HG03442 (cell line): ENCODE data around the gene CCDC88A.

Experiments
- ATAC-seq: cut with Tn5 transposase; IDR thresholded peaks from one replicate; pipeline ENCODE4 v1.9.1; 2021; ENCODE audit warnings: mild to moderate bottlenecking, moderate library complexity; ENCODE audit not compliant: unreplicated experiment

The CCDC88A gene

DNA sequence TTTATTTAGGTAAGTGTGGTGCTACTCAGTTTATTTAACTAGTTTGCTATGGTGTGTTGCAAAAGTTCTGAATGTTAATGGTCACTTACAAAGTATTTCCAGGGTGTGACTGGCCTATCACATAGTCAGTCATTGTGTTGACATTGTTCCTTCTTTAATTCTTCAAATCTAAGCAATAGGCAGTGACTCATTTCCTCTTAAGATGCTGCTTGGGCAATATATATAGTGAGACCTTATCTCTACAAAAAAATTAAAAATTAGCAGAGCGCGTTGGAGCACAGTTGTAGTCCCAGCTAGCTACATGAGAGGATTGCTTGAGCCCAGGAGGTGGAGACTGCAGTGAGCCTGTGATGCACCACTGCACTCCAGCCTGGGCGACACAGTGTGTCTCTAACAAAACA, 5.8 kb upstream of the CCDC88A start:
- no peak for ATAC-seq

DNA sequence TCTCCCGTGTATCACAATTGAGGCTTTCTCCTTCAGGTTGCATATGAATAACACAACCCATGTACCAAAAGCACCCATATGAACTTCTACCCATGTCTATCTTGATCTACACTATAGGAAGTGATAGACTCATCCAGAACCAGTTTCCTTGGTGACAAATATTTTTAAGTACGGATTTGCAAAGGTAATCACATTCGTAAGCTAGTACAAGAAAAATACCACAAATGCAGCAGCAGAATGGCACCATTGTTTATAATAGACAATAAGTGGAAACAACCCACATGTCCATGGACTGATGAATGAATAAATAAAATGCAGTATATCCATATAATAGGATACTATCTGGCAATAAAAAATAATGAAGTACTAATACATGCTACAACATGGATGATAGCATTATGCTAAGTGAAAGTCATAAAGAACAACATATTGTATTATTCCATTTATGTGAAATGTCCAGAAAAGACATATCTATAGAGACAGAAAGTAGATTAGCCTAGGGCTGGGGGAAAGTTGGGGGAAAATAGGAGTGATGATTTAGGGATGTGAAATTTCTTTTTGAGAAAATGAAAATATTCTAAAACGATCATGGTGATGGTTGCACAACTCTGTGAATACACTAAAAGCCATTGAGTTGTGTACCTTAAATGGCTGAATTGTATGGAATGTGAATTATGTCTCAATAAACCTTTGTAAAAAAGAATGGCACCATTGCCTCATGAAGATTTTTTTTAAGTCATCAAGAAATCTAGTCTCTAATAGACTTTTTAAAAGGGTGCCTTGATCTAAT, 3.4 kb upstream of the CCDC88A start:
- no peak for ATAC-seq

DNA sequence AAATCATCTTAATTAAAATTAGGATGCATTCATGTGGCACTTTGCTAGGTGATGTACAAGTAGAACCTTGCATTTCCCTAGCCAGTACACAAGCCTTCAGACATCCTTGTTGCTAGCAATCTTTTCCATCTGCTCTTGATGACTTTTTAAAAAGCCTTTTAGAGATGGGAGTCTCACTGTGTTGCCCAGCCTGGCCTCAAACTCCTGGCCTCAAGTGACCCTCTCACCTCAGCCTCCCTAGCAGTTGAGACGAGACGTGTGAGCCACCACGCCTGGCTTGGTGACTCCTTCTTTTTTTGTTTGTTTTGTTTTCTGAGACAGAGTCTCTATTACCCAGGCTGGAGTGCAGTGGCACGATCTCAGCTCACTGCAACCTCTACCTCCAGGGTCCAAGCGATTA, 1.7 kb upstream of the CCDC88A start:
- no peak for ATAC-seq

DNA sequence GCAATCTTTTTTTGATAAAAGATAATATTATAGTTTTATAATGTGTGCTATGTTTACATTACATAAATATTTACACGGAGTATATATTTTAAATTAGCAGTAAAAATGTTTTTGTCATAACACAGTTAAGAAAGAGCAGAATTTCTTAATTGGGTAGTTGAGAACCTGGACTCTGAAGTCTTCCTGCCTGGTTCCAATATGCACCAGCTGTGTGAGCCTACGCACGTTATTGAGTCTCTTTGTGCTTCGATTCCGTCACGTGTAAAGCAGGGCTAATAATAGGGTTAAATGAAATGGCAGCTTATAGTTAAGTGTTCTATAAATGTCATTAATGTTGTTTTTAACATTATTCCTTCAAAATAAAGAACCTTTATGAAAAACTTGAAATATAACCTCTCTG, 1.2 kb upstream of the CCDC88A start:
- ATAC-seq = no peak

DNA sequence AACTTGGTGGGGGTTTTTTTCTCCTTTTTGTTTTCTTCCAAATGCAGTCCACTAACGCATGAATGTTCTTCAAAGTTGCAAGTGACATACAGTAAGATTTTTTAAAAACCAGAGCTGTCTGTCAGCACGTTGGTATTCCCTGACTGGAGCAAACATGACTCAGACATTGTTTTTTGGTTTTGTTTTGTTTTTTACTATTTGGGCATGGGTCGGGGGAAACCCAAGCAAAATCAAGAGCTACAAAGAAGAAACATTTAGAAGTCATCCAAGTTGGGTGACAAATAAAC, 726 bp upstream of the CCDC88A start:
- ATAC-seq = no peak

DNA sequence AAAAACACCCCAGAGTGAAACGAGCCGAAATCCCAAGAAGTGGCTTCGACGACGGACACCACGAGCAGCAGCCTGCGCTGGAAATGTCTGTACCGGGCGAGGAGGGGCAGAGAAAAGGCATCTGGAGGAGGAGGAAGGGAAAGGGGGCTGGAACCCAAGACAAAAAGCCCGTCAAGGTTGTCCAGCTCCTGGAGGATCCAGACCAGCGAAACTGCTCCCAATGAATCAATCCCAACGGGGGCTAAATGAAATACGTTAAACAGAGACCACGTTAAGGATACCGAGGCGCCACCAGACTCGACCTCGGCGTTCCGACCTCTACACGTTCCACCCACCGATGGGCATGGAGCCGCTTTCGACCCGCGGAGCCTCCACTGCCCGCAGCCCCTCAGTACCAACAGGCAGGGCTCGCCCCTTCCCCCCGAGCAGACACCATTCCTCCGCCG, 400 bp downstream of the CCDC88A start:
- ATAC-seq = no peak

DNA sequence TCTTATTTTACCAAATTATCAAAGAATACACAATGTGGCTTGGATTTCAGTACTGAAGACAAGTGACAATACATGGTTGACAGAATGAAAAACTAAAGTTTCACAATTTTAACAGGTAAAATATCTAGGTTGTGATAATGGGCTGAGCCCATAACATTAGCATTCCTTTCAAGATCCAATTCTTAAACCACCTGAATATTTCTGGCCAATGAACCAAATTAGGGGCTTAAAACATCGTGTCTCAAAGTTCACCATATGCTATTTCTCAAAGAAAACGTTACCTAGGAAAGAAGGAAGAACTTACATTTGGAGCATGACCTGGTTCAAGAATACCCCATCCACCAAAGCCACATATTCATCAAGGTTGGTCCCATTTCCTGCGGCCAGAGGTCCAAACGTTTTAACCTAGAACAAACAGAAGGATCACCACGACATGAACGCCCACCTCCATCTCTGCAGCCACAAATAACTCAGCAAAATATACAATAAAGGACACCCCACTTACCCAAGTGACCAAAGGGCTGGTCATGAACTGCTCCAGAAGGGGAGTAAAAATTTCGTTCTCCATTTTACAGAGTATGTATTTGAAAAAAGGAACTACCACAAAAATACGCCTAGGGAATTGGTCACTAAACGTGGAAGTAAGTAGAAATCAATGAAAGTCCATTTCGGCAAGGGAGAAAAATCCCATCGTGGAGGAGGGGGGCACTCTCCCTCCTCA, 984 bp downstream of the CCDC88A start:
- ATAC-seq = no peak

DNA sequence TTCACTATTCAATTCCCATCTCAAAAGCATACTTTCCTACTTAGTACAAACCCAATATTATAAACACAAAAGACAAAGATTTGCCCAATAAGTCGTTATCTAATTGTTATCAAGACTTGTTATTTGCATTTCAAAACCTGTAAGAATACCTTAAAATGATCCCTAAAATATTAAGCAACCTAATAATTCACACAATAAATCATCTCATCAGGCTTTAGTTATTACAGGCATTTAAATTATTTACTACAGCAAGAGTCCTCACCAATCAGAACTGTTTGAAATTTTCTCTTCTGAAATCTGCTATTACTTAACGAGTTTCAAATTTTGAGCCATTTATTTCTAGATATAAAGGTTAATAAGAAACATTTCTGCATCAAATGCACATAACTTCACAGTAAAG, 1.6 kb downstream of the CCDC88A start:
- ATAC-seq = no peak

DNA sequence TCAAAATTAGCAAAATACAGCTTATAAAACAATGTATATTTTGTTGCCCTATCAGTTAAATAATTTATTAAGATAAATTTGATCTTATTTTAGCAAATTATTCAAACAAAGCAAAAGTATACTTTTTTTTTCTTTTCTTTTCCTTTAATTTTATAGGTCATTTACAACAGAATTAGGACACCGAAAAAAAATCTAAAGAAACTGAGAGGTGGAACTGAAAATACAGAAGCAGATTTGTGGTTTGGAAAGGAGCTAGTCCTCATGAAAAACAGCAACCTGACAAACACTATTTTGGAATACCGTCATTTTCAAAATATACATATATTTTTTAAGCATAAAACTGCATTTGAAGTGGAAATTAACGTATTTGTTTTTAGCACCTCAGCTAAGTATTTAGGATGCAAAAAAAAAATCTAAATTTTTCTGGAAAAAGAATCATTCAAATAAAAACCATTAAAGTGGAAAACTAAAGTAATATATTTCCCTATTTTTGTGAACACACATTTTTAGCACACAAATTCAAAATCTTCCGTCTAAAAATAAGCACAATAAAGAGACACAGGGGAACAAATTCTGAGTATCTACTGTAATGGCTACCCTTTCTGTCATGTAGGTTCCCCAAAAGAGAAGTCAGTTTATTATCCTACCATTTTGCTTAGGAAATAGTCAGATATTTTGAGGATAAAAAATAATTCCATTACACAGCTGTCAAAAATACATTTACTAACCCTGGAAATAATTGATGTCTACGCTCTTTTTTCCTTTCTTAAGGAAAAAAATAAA, 2.7 kb downstream of the CCDC88A start:
- no peak for ATAC-seq

DNA sequence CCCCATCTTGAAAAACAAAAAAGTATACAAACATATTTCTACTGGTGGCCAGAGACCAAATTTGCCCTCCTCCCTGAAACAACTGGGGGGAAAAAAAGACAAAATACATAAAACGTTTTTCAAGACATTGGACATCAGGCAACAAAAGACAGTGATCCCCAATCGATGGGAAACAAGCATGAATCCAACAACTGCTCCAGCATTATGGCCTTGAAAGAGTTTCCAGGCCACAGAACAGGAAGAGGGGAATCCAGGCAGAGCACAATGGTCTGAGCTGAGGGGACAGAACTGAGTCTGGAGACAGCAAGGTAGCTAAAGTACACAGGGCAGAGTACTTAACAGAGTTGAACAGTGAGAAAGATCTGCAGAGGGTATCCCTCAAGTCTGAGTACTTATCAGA, 4.4 kb downstream of the CCDC88A start:
- ATAC-seq = no peak

DNA sequence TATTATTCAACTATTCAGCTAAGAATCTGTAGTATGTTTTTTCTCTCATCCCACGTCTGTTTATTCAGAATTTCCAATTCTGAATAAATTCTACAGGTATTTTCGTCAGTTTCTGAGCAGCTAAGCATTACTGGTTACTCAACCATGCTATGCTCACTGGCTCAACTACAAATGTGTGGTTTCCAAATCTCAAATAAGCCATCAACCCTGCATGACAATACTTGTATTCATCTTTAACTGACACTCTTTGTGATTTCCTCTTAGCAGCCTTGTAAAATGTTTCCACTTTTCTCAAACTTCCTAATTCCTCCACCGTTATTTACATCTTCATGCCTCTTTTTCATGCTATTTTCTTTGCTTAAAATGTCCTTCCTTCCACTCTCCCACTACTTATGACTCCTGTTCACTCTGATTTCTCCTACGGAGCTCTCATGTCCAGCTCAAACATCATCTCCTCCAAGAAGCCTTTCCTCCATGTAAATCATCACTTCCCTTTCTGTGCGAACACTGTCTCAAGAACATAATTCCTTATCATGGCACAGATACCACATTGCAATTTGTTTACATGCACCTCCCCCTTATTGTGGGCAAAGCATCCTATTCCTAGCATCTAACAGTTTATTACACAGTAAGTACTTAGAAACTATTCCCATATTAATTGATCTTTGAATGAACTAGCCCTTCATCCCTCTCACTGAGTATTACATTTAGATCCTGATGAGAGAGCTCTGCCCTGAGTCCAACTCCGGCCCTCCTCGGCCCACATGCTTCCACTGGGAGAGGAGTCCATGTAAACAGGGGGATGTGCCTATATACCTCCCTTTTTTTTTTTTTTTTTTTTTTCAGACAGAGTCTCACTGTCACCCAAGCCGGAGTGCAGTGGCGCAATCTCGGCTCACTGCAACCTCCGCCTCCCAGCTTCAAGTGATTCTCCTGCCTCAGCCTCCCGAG, 10.5 kb downstream of the CCDC88A start:
- ATAC-seq = no peak

DNA sequence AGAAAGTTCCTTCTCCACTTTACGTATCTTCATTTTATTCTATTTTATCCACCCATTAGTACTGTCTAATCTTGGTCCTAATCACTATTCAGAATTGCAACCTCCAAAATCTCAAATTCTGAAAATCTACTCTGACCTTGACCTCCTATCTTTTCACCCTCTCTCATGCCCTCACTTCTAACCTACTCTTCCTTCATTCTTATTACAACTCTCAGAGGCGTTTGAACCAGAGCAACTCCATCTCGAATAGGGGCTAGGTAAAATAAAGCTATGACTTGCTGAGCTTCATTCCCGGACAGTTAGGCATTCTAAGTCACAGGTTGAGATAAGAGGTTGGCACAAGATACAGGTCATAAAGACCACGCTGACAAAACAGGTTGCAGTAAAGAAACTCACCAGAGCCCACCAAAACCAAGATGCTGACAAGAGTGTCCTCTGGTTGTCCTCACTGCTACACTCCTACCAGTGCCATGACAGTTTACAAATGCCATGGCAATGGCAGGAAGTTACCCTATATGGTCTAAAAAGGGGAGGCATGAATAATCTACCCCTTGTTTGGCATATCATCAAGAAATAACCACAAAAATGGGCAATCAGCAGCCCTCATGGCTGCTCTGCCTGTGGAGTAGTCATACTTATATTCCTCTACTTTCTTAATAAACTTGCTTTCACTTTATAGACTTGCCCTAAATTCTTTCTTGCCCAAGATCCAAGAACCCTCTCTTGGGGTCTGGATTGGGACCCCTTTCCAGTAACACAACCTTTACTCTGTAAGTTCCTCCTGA, 11.4 kb downstream of the CCDC88A start:
- ATAC-seq = no peak

DNA sequence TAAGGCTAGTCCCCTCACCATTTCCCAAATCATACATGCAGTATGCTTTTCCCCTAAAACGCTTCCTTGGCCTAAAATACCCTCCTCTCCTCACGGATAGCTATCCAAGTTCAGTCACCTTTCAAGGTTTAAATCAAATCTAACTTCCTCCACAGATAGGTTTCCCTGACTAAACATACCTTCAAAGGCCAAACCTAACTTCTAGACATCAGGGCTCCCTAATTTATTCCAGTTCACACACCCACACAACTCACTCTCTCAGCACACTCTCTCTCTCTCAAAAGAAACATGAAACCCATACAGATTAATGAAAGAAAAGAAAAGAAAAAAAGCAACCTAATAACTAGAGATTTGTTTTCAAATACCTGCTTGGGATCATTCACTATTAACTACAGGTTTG, 14.5 kb downstream of the CCDC88A start:
- no peak for ATAC-seq

DNA sequence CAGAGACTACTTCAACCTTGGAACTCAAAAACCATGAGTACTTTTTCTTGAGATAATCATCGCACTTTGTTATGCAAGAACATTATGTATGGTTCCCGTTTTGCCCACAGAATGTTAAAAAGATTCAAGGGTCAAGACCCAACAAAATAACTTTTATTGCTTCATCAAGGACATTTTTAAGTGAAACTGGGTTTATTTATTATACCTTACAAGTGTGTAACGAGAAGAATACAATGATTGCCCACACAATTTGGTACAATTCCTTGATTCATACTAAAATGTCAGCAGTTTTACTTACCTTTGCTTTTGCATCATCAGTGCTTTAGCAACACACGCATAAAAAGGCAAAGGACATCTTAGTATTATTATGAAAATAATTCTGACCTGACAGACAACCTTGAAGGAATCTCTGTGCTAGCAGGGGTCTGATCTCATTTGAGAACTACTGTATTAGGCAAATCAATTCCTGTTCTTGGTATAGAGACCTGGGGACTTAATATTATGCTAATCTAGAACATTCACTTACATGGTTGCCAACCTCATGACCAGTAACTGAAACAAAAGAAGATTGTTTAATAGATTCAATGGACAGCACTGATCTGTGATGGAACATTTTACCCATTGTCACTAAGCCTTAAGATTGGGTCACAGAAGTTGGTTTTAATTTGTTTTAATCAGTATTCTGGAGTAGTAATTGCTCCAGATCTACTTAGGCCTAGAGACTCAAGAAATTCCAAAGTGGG, 16.2 kb downstream of the CCDC88A start:
- ATAC-seq = no peak

DNA sequence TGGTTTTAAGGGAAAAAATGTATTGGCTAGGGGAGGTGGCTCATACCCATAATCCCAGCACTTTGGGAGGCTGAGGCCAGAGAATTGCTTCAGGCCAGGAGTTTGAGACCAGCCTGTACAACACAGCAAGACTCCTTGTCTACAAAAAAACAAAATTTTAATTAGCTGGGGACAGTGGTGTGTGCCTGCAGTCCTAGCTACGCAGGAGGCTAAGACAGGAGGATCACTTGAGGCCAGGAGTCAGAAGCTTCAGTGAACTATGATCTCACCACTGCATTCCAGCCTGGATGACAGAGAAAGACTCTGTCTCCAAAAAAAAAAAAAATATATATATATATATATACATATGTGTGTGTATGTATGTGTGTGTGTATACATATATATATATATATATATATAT, 18.5 kb downstream of the CCDC88A start:
- ATAC-seq = no peak

DNA sequence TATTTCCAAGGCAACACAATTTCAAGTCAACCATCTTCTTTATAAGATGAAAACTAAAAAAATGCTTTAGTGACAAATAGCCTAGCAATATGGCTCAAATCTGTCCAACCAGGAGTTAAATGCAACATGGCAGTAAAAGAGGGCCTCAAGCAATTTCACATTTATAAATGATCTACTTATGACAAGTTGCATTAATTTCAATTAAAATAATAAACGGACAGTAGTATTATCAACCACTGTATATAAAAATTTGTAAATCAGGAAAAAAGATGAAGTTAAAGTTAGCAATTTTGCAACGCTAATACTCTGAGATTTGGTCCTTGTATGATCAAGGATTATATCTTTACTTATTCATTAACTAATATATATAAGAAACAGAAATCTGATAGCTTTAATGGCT, 19.3 kb downstream of the CCDC88A start:
- ATAC-seq = no peak

DNA sequence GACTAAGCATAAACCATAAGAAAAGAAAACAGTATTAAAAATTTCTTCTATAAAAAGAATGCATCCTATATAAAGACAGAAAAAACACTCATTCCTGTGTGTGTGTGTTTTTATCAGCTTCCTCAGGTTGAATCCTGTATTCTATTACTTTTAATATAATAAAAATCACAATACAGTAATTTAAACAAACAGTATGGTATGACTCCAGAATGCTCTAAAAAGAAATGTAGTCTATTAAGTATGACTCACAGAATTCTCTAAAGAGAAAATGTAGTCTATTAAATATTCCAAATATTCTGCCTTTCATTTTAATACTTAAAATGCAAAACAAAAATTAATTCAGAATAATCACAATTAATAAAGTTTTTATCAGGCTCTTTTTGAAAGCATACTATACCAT, 19.8 kb downstream of the CCDC88A start:
- no peak for ATAC-seq

DNA sequence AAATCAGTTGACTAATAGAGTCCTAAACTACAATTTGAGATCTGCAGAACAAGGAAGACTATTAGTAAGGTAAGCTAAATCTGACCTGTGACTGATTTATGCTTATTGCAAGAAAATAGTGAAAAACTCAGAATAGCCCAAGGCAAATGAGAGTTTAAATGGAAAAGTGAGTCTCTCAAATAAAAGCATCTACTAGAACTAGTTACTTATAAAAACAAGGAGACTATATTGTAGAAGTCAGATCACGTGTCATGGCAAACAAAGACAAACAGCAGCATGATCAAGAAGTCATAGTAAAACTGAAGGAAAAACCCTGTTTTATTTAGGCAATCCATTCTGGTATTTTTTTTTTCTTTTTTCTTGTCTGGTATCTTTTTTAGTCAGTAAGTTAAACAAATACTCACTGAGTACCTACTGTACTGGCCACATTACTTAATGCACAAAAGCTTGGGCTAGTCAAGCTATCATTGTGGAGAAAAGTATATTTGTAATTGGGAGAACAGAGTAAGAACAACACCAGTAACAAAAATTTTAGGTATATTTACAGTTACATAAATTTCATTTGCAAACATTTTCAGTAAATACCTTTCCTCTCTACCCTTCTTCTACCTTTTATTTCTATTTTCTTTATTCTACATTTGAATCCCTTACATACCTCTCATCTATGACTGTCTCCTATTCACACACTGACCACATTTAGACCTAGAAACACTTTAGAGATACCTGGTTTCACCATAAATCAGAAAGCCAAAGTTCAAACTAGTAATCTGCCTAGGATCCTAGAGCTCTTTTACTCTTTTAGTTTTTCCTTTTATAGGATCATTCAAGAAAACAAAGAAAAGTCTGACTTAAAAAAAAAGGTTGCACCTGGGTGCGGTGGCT, 23.7 kb downstream of the CCDC88A start:
- ATAC-seq = peak; percentile 71
